Activated naive CD8-positive, alpha-beta T cell treated with anti-CD3 and anti-CD28 coated beads for 36 hours (primary cell): ENCODE results near the gene TMEM63B. TPM values are rescaled to one million over a fixed set of nuclear protein-coding genes. Genes with fewer than 3 reads are reported as not detected.

ENCODE experiments used
- DNase-seq: peaks from one replicate; pipeline ENCODE4 v3.0.0; 2021
- H3K27ac Mint-ChIP-seq: one replicate; pipeline ENCODE4 v1.8.0; 2022; ENCODE audit warnings: mild to moderate bottlenecking, moderate library complexity, mixed read lengths
- H3K27me3 Mint-ChIP-seq: one replicate; pipeline ENCODE4 v1.8.0; 2022; ENCODE audit warnings: mild to moderate bottlenecking, mixed read lengths
- H3K36me3 Mint-ChIP-seq: one replicate; pipeline ENCODE4 v1.8.0; 2021; ENCODE audit warnings: mild to moderate bottlenecking, mixed read lengths
- H3K4me1 Mint-ChIP-seq: one replicate; pipeline ENCODE4 v1.8.0; 2021; ENCODE audit warnings: mixed read lengths
- H3K4me3 Mint-ChIP-seq: one replicate; pipeline ENCODE4 v1.8.0; 2022; ENCODE audit warnings: mild to moderate bottlenecking, moderate library complexity, mixed read lengths
- H3K9me3 Mint-ChIP-seq: one replicate; pipeline ENCODE4 v1.8.0; 2022; ENCODE audit warnings: mixed read lengths
- total RNA-seq, 2 experiments: library from RNA; stranded (reverse); gene quantifications; one replicate each; pipeline ENCODE4 v1.2.3, GENCODE V29; 2021

TMEM63B gene
- 10 to 100 TPM; 11.7 to 12.1 TPM for total RNA-seq

DNA sequence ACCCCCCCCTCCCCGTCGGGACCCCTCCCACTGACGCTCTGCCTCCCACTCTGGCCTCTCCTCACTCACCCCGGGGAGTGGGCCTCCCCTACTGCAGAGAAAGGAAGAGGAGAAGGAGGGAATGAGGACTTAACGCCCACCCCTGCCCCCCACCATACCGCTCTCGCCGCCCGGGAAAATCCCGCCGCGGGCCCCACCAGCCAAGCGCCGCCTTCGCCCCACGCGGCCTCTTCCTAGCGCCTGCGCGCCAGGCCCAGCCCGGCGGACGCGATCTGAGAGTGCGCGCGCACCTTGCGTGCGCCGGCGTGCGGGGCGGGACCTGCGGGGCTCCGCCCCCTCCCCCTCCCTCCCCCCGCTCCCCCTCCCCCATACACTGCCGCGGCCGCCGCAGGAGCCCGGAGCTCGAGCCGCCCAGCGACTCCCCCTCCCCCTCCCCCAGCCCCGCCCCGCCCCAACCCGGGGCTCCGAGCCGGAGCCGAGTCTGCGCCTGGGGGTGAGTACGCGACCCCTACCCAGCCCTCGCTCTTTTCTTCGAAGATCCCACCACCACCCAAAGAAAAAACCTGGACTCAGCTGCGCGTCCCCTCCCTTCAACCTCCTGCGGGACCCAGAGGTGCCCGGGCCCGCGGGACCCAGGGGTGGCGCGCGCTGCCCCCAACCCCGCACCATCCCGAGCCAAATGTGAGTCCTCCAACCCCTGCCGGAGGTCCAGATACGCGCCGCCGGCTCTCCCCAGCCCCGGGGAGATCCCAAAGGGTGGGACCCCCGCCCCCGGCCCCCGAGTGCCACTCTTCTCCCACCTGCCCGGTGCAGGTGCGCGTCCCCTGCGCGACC lies at the start of gene TMEM63B, which contains the start of gene MRPL14:
TSS of gene TMEM63B (plus strand) at position 369 of the 834 bp plus-strand sequence. CDS start 7,031 bp downstream, outside the sequence.
TSS of gene MRPL14 (minus strand) at position 267 of the 834 bp plus-strand sequence. CDS start 10,841 bp downstream, outside the sequence.
- Mint-ChIP-seq H3K9me3 (no peaks in the 10 kb centered on the region), H3K36me3 (peaks cover 21% of the 10 kb centered on the region), H3K27me3 (no peaks in the 10 kb centered on the region), H3K27ac (peak within 1 kb of the TSS; percentile 96), H3K4me1 (peaks cover 45% of the 10 kb centered on the region), H3K4me3 (peak within 1 kb of the TSS; percentile 83)
- DNase-seq, result peak; percentile 95

DNA sequence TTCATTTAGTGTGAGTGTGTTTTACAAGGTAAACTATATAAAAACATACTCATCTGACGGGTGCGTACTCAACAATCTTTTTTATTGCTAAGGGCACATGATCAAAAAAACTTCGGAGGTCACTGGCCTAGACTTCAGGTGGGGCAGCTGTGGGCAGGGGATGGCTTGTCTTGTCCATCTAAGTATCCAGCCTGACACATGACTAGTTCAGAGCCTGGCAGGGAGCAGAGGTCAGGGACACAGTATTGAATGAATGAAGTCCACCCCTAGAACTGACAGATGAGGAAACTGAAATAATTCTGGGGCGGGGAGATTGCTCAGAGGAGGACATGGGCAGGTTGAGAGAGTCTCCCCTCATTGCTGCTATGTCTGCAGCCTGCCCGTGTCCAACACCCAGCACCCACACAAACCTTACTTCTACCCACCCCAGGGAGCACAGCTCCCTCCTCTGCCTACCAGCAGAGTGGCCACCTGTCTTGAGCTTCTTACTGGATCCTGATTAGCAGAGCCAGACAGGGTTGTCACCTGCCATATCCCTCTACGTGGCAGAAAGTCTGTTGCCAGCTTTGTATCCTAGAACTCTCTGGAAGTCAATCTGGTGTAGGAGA lies 49.0 kb upstream of the TMEM63B start:
- Mint-ChIP-seq H3K27me3 (peaks cover 22% of the 10 kb centered on the region), H3K36me3 (no peaks in the 10 kb centered on the region), H3K4me1 (peaks cover 14% of the 10 kb centered on the region), H3K27ac (no peak overlapping the region), H3K4me3 (no peak overlapping the region), H3K9me3 (no peaks in the 10 kb centered on the region)
- no peak for DNase-seq

DNA sequence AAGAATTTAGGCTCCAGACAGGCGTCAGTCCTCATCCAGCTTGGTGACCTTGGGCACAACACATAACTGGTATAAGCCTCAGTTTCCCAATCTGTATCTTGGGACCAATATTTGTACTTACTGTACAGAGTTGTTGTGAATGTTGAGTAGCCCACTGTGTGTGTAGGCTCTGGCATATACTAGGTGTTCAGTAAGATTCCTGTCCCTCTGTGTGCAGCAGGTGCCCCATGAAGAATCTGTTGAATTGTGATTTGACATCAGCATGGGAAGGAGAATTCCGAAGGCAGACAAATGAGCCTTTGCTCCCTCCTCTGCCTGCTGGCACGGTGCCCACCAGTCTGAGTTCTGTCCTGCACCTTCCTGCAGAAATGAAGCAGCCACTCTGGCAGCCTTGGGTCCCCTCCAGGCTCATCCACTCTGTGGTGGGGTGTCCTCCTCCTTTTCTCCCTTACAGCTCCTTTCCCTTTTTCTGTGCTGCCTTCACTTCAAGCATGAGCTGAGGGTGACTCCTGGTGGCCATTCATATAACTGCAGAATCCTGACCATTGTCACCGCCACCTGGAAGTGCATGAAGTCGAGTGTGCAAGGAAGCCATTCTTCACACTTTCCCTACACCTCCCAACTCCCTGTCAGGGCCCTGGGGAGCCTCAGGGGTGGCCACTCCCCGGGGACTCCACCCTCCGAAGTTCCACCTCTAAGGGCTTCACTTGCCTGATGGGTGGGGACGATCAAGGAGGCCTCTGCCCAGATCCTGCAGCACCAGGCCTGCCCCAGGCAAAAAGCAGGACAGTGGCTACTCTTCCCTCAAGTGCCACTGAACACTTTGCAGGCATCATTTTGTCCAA lies 48.3 kb upstream of the TMEM63B start:
- no peaks in the 10 kb centered on the region for H3K36me3 Mint-ChIP-seq
- H3K4me3 Mint-ChIP-seq, result no peak overlapping the region
- H3K27me3 Mint-ChIP-seq, result peaks cover 22% of the 10 kb centered on the region
- peaks cover 10% of the 10 kb centered on the region for H3K4me1 Mint-ChIP-seq
- no peaks in the 10 kb centered on the region for H3K9me3 Mint-ChIP-seq
- DNase-seq, result peak; percentile 64
- no peak overlapping the region for H3K27ac Mint-ChIP-seq

DNA sequence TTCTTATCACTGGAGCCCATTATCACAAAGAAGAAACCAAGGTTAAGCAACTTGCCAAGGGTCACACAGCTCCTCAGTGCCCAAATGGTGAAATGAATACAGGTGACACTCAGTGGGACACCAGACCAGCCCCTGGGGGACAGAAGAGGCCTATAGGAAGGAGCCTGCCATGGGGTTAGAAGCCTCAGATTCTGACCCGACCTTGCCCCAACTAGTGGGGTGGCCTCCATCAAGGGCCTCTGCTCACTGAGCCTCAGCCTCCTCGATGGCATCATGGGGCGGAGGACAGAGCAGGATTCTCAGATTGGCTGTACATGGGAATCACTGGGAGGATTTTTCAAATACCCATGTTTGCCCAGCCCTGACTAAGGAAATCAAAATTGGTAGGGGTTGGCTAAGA lies 47.7 kb upstream of the TMEM63B start:
- Mint-ChIP-seq H3K27me3 (peaks cover 18% of the 10 kb centered on the region), H3K4me3 (no peak overlapping the region), H3K9me3 (no peaks in the 10 kb centered on the region), H3K4me1 (peaks cover 5% of the 10 kb centered on the region), H3K27ac (no peak overlapping the region), H3K36me3 (no peaks in the 10 kb centered on the region)
- no peak for DNase-seq

DNA sequence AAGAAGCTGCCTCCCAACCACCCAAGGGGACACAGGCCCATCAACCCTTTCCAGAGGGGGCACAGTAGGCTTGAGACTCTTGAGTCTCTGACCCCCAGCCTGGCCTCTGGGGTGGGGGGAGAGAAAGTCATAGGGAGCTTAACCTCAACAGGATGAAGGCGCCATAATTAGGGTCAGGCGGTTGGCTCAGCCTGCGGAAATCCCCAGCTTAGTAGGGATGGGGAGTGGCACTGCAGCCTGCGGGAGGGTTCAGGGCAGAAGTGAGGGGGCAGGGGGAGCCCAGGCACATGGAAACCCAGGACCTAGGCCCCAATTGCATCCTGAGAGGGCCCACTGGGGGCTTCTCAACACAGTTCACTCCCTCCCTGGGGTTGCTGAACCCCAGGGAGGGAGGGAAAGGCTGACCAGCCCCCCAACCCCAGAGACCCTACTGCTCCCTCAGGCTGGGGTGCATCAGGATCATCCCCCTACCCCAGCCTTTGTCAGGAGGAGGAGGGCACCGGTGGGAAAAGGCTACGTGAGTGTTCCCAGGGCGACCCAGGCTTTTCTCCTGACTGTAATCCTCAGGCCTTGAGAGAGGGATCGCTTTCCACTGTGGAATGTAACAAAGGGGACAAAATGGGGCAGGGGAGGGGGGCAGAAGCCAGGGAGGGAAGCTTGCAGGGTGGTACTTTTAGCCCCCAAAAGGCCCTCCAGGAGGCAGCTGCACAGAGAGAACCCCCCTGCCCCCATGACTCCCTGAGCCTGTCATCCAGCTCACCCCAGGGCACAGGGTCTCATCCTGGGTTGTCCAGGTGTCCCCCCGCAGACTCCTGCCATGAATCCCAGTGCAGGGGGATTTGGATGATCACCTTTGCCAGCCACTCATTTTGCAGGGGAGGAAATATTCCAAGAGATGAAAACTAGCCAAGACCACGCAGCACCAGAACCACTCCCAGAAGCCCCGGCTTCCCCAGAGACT lies 46.5 kb upstream of the TMEM63B start:
- no peak for DNase-seq
- Mint-ChIP-seq H3K9me3 (no peaks in the 10 kb centered on the region), H3K27ac (no peak overlapping the region), H3K4me1 (peaks cover 5% of the 10 kb centered on the region), H3K27me3 (peaks cover 17% of the 10 kb centered on the region), H3K4me3 (no peak overlapping the region), H3K36me3 (no peaks in the 10 kb centered on the region)

- Mint-ChIP-seq H3K27ac (no peak overlapping the region), H3K4me1 (peaks cover 3% of the 10 kb centered on the region), H3K36me3 (no peaks in the 10 kb centered on the region), H3K27me3 (peaks cover 17% of the 10 kb centered on the region), H3K9me3 (no peaks in the 10 kb centered on the region), H3K4me3 (no peak overlapping the region)
- no peak for DNase-seq
Measured at GRCh38 chr6:44081753-44082152, 45.6 kb upstream of the TMEM63B start.

- Mint-ChIP-seq H3K27me3 (peaks cover 11% of the 10 kb centered on the region), H3K4me3 (no peak overlapping the region), H3K4me1 (peaks cover 2% of the 10 kb centered on the region), H3K9me3 (no peaks in the 10 kb centered on the region), H3K27ac (no peak overlapping the region), H3K36me3 (no peaks in the 10 kb centered on the region)
- DNase-seq, result no peak
Measured at GRCh38 chr6:44082872-44083321, 44.5 kb upstream of the TMEM63B start.

DNA sequence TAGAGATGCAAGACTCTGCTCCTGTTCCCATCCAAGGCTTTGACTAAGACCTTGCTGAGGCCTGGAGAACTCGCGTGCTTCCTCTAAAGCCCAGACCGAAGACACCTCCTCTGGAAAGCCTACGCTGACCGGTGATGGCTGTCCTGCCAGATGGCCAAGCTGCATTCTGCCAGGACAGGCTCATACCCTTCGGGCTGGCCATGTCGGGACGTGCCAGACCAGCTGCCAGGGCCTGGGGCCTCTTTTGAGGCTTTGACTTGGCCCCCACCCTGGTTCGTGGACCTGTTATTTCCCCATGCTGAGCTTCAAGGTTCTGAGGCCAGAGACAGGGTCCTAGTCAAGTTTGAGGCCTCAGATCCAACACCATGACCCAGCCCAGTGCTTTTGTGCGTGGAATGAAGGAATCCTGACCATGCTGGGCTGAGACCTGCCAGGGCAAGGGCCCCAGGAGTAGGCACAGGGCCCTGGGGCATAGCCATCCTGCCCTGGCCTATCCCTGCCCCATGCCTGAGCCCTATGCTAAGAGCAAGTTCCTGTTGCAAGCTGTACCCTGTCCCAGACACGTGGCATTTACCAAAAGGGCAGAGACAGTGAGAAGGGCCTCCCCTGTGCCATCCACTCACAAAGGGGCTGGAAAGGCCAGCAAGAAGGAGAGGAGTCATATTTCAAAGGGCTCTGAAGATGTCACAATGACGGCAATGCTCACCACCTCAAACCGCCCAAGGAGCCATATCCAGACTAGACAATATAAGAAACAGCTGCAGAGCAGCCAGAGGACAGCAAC lies 42.9 kb upstream of the TMEM63B start:
- DNase-seq, result no peak
- H3K9me3 Mint-ChIP-seq, result no peaks in the 10 kb centered on the region
- no peaks in the 10 kb centered on the region for H3K27me3 Mint-ChIP-seq
- H3K36me3 Mint-ChIP-seq, result no peaks in the 10 kb centered on the region
- H3K27ac Mint-ChIP-seq, result no peak overlapping the region
- H3K4me1 Mint-ChIP-seq, result peaks cover 2% of the 10 kb centered on the region
- H3K4me3 Mint-ChIP-seq, result no peak overlapping the region

GRCh38 chr6:44085219-44085618 lies 42.1 kb upstream of the TMEM63B start:
- no peaks in the 10 kb centered on the region for H3K9me3 Mint-ChIP-seq
- H3K4me1 Mint-ChIP-seq, result peaks cover 2% of the 10 kb centered on the region
- no peaks in the 10 kb centered on the region for H3K36me3 Mint-ChIP-seq
- H3K27ac Mint-ChIP-seq, result no peak overlapping the region
- no peaks in the 10 kb centered on the region for H3K27me3 Mint-ChIP-seq
- DNase-seq, result no peak
- H3K4me3 Mint-ChIP-seq, result no peak overlapping the region

- Mint-ChIP-seq H3K4me3 (no peak overlapping the region), H3K27ac (no peak overlapping the region), H3K27me3 (no peaks in the 10 kb centered on the region), H3K36me3 (no peaks in the 10 kb centered on the region), H3K9me3 (no peaks in the 10 kb centered on the region), H3K4me1 (peaks cover 3% of the 10 kb centered on the region)
- DNase-seq, result no peak
Measured at GRCh38 chr6:44086931-44087574, 40.3 kb upstream of the TMEM63B start.

DNA sequence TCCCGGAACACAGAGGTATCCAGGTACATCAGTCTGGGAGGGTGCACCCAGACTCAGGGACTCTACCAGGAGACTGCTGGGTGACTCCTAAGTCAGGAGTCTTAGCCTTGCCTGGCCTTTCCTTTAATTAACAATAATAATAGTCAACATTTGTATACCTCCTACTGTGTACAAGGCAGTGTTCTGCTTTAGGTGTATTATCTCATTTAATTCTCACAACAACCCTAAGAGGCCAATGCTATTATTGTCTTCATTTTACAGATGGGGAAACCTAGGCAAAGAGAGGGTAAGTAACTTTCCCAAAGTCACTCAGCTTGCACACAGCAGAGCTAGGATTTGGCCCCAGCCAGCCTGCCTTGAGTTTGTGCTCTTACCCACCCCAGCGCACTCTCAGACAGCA lies 39.7 kb upstream of the TMEM63B start:
- Mint-ChIP-seq H3K9me3 (no peaks in the 10 kb centered on the region), H3K27ac (no peak overlapping the region), H3K4me1 (peaks cover 3% of the 10 kb centered on the region), H3K27me3 (no peaks in the 10 kb centered on the region), H3K4me3 (no peak overlapping the region), H3K36me3 (no peaks in the 10 kb centered on the region)
- DNase-seq, result no peak

DNA sequence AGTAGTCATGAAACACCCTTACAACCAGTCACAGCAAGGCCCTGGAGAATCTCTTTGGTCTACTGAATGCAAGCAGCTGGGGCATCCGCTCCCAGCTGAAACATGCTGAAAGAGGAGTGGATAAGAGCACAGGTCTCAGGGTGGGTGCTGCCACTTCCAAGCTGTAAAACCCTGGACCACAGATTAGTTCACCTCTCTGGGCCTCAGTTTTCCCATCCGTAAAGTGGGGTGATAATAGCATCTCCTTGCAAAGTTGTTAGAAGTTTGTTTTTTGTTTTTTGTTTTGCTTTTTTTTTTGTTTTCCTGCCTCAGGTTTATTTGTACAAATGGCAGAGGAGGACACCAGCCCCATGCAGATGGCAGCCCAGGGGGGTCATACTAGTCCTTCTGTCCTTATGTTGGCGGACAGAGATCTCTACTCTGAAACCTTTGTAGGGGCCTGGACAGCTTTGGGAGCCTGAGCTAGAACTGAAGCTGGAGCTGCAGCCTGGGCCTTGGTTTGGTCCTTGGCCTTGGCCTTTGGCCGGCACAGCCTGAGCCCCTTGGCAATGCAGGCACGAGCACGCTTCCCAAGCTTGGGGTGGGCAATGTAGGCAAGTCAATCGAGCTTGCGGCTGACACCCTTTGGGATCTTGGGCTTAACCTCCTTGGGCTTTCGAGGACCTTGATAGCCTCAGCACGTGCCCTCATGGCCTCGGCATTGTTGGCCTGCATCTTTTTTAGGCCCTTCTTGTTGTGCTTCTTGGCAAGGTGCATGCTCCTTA lies 38.3 kb upstream of the TMEM63B start:
- Mint-ChIP-seq H3K4me3 (no peak overlapping the region), H3K9me3 (no peaks in the 10 kb centered on the region), H3K27me3 (no peaks in the 10 kb centered on the region), H3K27ac (no peak overlapping the region), H3K36me3 (no peaks in the 10 kb centered on the region), H3K4me1 (peaks cover 3% of the 10 kb centered on the region)
- no peak for DNase-seq
